ENCODE results near the gene CFAP141. TPM values are rescaled to one million over a fixed set of nuclear protein-coding genes. Genes with fewer than 3 reads are reported as not detected.
A peak's percentile ranks its signal among the peaks of the same experiment; 100 is the strongest.
"Not testable (repeated sequence)": the region's sequence is repeated elsewhere in the genome, so short reads cannot be mapped to it uniquely, and the experiment has no call there.

The CFAP141 gene
- total RNA-seq, 1 donor from 2014 or later, result not detected

DNA sequence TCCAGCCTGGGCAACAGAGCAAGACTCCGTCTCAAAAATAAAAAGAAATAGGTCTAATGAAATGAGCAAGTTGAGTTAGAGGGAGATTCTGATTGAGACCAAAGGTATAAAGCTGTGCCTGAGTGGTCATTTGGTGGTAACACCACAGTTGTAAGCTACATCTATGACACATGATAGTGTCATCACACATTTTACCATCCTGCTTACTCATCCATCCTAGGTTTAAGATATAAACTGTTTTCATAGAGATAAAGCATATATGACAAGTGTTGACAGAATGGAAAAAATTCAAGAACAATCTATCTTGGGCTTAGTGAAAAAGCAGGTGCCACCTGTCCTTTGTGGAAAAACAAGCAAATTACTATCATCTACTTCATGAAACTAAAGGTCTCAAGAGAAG is 7.1 kb upstream of the CFAP141 start:
- no peak overlapping the region for H3K4me3 ChIP-seq (ENCODE audit: low read length in 3 of 3)
- peaks cover 30 to 52% (median 38%) of the 10 kb centered on the region in 3 donors for H3K36me3 ChIP-seq (ENCODE audit: control insufficient read depth in 3 of 3, insufficient read depth in 3 of 3, low read length in 3 of 3)
- H3K4me1 ChIP-seq (ENCODE audit: control insufficient read depth in 3 of 3, insufficient read depth in 3 of 3, low read length in 3 of 3), result peaks cover 6 to 10% (median 8%) of the 10 kb centered on the region in 3 donors
- no peak overlapping the region for H3K27ac ChIP-seq (ENCODE audit: low read depth, low read length)
- no peak overlapping the region for H3K9ac ChIP-seq (ENCODE audit: low read depth in 1 of 3, low read length in 3 of 3)
- no peaks in the 10 kb centered on the region for H3K27me3 ChIP-seq (ENCODE audit: control insufficient read depth in 3 of 3, insufficient read depth in 3 of 3, low read length in 3 of 3)
- no peaks in the 10 kb centered on the region for H3K9me3 ChIP-seq (ENCODE audit: control insufficient read depth in 3 of 3, low read length in 3 of 3)

- Histone ChIP-seq H3K9me3 (ENCODE audit: control insufficient read depth in 3 of 3, low read length in 3 of 3) (no peaks in the 10 kb centered on the region), H3K4me3 (ENCODE audit: low read length in 3 of 3) (no peak overlapping the region), H3K9ac (ENCODE audit: low read depth in 1 of 3, low read length in 3 of 3) (no peak overlapping the region), H3K27ac (ENCODE audit: low read depth, low read length) (no peak overlapping the region), H3K4me1 (ENCODE audit: control insufficient read depth in 3 of 3, insufficient read depth in 3 of 3, low read length in 3 of 3) (peaks cover 0 to 7% (median 0%) of the 10 kb centered on the region in 3 donors), H3K27me3 (ENCODE audit: control insufficient read depth in 3 of 3, insufficient read depth in 3 of 3, low read length in 3 of 3) (no peaks in the 10 kb centered on the region), H3K36me3 (ENCODE audit: control insufficient read depth in 3 of 3, insufficient read depth in 3 of 3, low read length in 3 of 3) (peaks cover 31 to 51% (median 36%) of the 10 kb centered on the region in 3 donors)
Observed at GRCh38 chr1:154212083-154212482, 6.0 kb upstream of the CFAP141 start.

DNA sequence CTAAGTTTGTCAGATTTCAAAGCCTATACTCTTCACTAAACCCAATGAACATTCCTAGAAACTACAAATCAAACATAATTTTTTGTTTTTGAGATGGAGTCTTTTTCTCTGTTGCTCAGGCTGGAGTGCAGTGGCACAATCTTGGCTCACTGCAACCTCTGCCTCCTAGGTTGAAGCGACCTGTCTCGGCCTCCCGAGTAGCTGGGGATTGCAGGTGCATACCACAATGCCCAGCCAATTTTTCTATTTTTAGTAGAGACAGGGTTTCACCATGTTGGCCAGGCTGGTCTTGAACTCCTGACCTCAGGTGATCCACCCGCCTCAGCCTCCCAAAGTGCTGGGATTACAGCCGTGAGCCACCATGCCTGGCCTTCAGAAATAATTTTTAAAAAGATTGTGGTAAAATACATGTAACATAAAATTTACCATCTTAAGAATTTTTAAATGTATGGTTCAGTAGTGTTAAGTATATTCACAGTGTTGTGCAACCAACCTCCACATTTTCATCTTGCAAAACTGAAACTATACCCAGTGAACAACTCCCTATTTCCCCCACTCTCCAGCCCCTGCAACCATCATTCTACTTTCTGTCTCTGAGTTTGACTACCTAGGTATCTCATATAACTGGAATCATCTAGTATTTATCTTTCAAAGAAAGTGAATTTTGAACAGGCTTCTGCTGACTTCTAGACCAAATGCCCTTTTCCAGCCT is 2.7 kb upstream of the CFAP141 start:
- Histone ChIP-seq H3K36me3 (ENCODE audit: control insufficient read depth in 3 of 3, insufficient read depth in 3 of 3, low read length in 3 of 3) (peaks cover 31 to 55% (median 41%) of the 10 kb centered on the region in 3 donors), H3K9me3 (ENCODE audit: control insufficient read depth in 3 of 3, low read length in 3 of 3) (no peaks in the 10 kb centered on the region), H3K4me1 (ENCODE audit: control insufficient read depth in 3 of 3, insufficient read depth in 3 of 3, low read length in 3 of 3) (peaks cover 0 to 7% (median 0%) of the 10 kb centered on the region in 3 donors), H3K9ac (ENCODE audit: low read depth in 1 of 3, low read length in 3 of 3) (no peak overlapping the region), H3K27ac (ENCODE audit: low read depth, low read length) (no peak overlapping the region), H3K27me3 (ENCODE audit: control insufficient read depth in 3 of 3, insufficient read depth in 3 of 3, low read length in 3 of 3) (no peaks in the 10 kb centered on the region), H3K4me3 (ENCODE audit: low read length in 3 of 3) (no peak overlapping the region)

DNA sequence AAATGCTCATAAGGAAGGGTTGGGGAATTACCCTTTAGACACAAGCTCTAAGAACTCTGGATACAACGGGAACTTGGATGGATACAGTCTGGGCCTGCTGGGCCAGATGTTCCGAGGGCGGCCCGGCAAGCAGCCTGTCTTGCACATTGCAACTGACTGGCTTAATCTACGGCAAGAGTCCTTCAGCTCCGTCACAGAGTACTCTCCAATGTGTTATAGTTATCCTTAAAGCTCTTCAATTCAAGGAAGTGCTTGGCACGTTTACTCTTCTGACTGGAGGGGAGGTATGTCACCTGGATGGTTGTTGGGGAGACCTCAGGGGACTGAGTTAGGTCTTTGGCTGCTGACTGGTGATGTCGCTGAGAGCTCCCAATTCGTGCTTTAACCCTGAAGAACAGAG is 1.1 kb upstream of the CFAP141 start:
- Histone ChIP-seq H3K36me3 (ENCODE audit: control insufficient read depth in 3 of 3, insufficient read depth in 3 of 3, low read length in 3 of 3) (peaks cover 19 to 40% (median 26%) of the 10 kb centered on the region in 3 donors), H3K4me1 (ENCODE audit: control insufficient read depth in 3 of 3, insufficient read depth in 3 of 3, low read length in 3 of 3) (peaks cover 0 to 7% (median 0%) of the 10 kb centered on the region in 3 donors), H3K9ac (ENCODE audit: low read depth in 1 of 3, low read length in 3 of 3) (no peak overlapping the region)

GRCh38 chr1:154205778-154206177 is 355 bp downstream of the CFAP141 start:
- peaks cover 14 to 36% (median 19%) of the 10 kb centered on the region in 3 donors for H3K36me3 ChIP-seq (ENCODE audit: control insufficient read depth in 3 of 3, insufficient read depth in 3 of 3, low read length in 3 of 3)
- H3K9ac ChIP-seq (ENCODE audit: low read depth in 1 of 3, low read length in 3 of 3), result not testable (repeated sequence)

More for the DNA sequence above, 1.1 kb upstream of the CFAP141 start:
- H3K27me3 ChIP-seq (ENCODE audit: control insufficient read depth in 3 of 3, insufficient read depth in 3 of 3, low read length in 3 of 3), result no peaks in the 10 kb centered on the region
- H3K4me3 ChIP-seq (ENCODE audit: low read length in 3 of 3), result no peak overlapping the region
- no peaks in the 10 kb centered on the region for H3K9me3 ChIP-seq (ENCODE audit: control insufficient read depth in 3 of 3, low read length in 3 of 3)
- no peak overlapping the region for H3K27ac ChIP-seq (ENCODE audit: low read depth, low read length)

DNA sequence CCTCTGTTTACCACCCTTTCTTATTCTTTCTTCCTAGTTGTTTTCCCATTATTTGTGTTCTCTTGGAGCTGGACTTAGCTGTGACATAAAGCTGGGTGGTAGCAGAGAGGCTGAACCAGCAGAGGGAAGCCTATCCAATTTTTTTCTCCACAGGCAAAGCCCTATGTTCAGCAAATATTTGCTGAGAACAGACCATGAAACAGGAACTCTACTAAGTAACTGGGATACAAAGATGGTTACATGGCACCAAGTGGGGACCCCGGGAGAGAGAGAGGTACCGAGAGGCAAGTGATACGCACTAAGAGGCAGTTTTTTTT is 6.6 kb downstream of the CFAP141 start:
- no peaks in the 10 kb centered on the region for H3K27me3 ChIP-seq (ENCODE audit: control insufficient read depth in 3 of 3, insufficient read depth in 3 of 3, low read length in 3 of 3)
- no peak overlapping the region for H3K4me3 ChIP-seq (ENCODE audit: low read length in 3 of 3)
- H3K27ac ChIP-seq (ENCODE audit: low read depth, low read length), result no peak overlapping the region
- H3K9ac ChIP-seq (ENCODE audit: low read depth in 1 of 3, low read length in 3 of 3), result peak overlapping the region in 1 of 3 donors; percentile 42
- peaks cover under 1 to 27% (median 11%) of the 10 kb centered on the region in 3 donors for H3K4me1 ChIP-seq (ENCODE audit: control insufficient read depth in 3 of 3, insufficient read depth in 3 of 3, low read length in 3 of 3)
- H3K36me3 ChIP-seq (ENCODE audit: control insufficient read depth in 3 of 3, insufficient read depth in 3 of 3, low read length in 3 of 3), result no peaks in the 10 kb centered on the region
- H3K9me3 ChIP-seq (ENCODE audit: control insufficient read depth in 3 of 3, low read length in 3 of 3), result no peaks in the 10 kb centered on the region

More at GRCh38 chr1:154205778-154206177, 355 bp downstream of the CFAP141 start:
- not testable (repeated sequence) for H3K27me3 ChIP-seq (ENCODE audit: control insufficient read depth in 3 of 3, insufficient read depth in 3 of 3, low read length in 3 of 3); H3K4me1 ChIP-seq (ENCODE audit: control insufficient read depth in 3 of 3, insufficient read depth in 3 of 3, low read length in 3 of 3); H3K27ac ChIP-seq (ENCODE audit: low read depth, low read length); H3K4me3 ChIP-seq (ENCODE audit: low read length in 3 of 3); H3K9me3 ChIP-seq (ENCODE audit: control insufficient read depth in 3 of 3, low read length in 3 of 3)

DNA sequence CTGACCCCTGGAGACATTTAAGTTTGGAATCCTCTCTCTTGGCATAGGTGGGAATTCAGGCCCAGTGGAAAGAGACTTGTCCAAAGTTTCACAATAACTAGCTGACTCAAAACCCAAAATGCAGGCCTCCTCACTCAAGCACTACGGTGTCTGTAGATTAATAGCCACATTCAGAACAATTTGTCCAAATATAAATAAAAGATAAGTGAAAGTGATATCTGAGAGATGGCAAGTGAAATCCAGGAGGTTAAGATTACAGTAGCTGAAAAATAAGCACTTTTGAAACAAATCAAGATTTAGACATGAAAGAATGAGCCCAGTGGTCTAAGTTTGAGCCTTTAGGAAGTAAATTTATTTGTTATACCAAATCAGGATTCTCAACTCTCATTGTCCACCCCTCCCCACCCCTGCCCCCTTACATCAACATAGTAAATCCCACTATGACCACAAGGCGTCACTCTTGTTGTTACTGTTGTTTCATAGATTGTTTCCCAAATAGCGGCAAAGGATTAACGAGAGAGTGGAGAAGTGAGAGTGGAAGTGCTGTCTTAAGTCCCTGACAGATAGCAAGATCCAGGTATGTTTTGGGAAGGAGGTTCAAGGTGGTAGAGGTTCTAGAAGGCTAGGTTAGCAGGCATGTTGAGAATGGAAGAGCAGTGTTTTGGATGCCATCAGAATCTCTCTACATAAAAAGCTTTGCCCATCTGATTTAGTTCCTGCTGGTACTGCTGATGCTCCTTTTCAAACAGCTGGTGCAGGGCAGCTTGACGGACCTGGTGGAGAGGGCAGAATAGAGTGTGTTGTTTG is 7.2 kb downstream of the CFAP141 start:
- Histone ChIP-seq H3K27me3 (ENCODE audit: control insufficient read depth in 3 of 3, insufficient read depth in 3 of 3, low read length in 3 of 3) (no peaks in the 10 kb centered on the region), H3K4me3 (ENCODE audit: low read length in 3 of 3) (no peak overlapping the region), H3K9ac (ENCODE audit: low read depth in 1 of 3, low read length in 3 of 3) (peak overlapping the region in 1 of 3 donors; percentile 42), H3K27ac (ENCODE audit: low read depth, low read length) (no peak overlapping the region), H3K36me3 (ENCODE audit: control insufficient read depth in 3 of 3, insufficient read depth in 3 of 3, low read length in 3 of 3) (no peaks in the 10 kb centered on the region), H3K4me1 (ENCODE audit: control insufficient read depth in 3 of 3, insufficient read depth in 3 of 3, low read length in 3 of 3) (peaks cover 6 to 32% (median 16%) of the 10 kb centered on the region in 3 donors), H3K9me3 (ENCODE audit: control insufficient read depth in 3 of 3, low read length in 3 of 3) (no peaks in the 10 kb centered on the region)

GRCh38 chr1:154193821-154194220 is 12.3 kb downstream of the CFAP141 start:
- Histone ChIP-seq H3K27ac (ENCODE audit: low read depth, low read length) (peak overlapping the region; percentile 96), H3K4me1 (ENCODE audit: control insufficient read depth in 3 of 3, insufficient read depth in 3 of 3, low read length in 3 of 3) (peaks cover 20 to 30% (median 27%) of the 10 kb centered on the region in 3 donors), H3K9me3 (ENCODE audit: control insufficient read depth in 3 of 3, low read length in 3 of 3) (no peaks in the 10 kb centered on the region), H3K4me3 (ENCODE audit: low read length in 3 of 3) (peak overlapping the region; percentile 10 to 60 (median 36)), H3K27me3 (ENCODE audit: control insufficient read depth in 3 of 3, insufficient read depth in 3 of 3, low read length in 3 of 3) (no peaks in the 10 kb centered on the region), H3K9ac (ENCODE audit: low read depth in 1 of 3, low read length in 3 of 3) (peak overlapping the region in 1 of 3 donors; percentile 80), H3K36me3 (ENCODE audit: control insufficient read depth in 3 of 3, insufficient read depth in 3 of 3, low read length in 3 of 3) (peaks cover 0 to 10% (median 0%) of the 10 kb centered on the region in 3 donors)

DNA sequence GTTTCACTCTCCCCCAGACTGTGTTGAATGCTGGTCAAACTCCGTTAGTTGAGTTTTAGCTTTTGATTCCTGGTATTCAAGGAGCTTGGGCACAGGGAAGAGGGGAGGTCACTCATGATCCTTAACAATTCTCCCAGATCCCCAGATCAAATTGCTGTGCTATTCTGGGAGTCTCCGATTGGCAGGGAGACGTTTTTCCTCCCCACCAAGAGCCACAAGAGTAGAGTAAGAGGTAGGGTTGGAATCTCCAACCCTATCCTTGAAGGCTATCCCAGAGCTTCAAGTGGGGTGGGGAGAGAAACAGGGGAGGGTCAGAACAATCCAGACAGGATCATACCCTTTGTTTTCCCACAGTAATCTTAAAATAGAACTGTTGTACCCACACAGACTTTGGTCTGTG is 13.7 kb downstream of the CFAP141 start:
- peaks cover 0 to 15% (median 0%) of the 10 kb centered on the region in 3 donors for H3K36me3 ChIP-seq (ENCODE audit: control insufficient read depth in 3 of 3, insufficient read depth in 3 of 3, low read length in 3 of 3)
- no peaks in the 10 kb centered on the region for H3K9me3 ChIP-seq (ENCODE audit: control insufficient read depth in 3 of 3, low read length in 3 of 3)
- H3K27me3 ChIP-seq (ENCODE audit: control insufficient read depth in 3 of 3, insufficient read depth in 3 of 3, low read length in 3 of 3), result no peaks in the 10 kb centered on the region
- peak overlapping the region; percentile 96 for H3K27ac ChIP-seq (ENCODE audit: low read depth, low read length)
- H3K4me3 ChIP-seq (ENCODE audit: low read length in 3 of 3), result peak overlapping the region; percentile 35 to 90 (median 84)
- peaks cover 20 to 32% (median 27%) of the 10 kb centered on the region in 3 donors for H3K4me1 ChIP-seq (ENCODE audit: control insufficient read depth in 3 of 3, insufficient read depth in 3 of 3, low read length in 3 of 3)
- peak overlapping the region; percentile 45 to 74 (median 58) for H3K9ac ChIP-seq (ENCODE audit: low read depth in 1 of 3, low read length in 3 of 3)
